Measurements from ENCODE around the gene RACGAP1. TPM values are rescaled to one million over a fixed set of nuclear protein-coding genes. Genes with fewer than 3 reads are reported as not detected.
A peak's percentile ranks its signal among the peaks of the same experiment; 100 is the strongest.

The RACGAP1 gene
- total RNA-seq, 2 experiments from 2014 or later = 172 to 179 TPM

DNA sequence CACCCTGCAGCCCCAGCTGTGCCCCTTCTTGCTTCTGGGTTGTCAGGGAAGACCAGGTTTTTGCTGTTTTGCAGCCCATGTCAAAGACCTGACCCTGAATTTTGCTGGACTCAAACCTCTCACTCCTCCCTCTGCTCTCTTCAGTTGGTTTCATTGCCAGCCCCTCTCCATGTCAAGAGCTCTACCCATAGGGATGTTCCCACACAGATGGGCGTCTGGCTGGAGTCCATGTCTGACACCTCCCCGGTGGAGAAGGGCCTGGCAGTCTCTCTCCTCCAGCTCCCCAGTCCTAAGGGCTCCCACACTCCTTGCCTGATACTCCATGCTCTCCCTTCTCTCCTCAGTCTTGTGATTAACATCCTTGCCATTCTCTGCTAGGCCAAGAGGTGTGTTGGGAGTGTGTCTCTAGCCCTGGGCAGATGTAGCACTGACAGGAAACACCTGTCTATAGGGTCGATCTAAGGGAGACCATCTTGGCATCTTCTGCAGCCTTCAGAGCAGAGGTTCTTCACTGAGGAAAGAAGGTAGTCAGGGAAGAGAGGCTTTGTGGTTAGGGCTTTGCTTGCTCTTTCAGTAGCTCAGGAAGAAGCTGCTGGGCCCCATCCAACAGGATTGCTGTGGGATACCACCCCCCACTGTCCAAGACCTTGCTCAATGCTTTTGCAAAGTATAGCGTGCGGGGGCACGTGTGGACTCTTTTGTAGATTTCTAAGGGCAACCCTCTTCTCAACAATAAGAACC is 36.8 kb upstream of the RACGAP1 start:
- no peaks in the 10 kb centered on the region for H3K9me3 Mint-ChIP-seq
- no peak for DNase-seq
- CTCF ChIA-PET = interaction anchor here (0.9 to 3.2 kb wide), 4 partner anchors 9 to 95 kb away, joined by 3 to 16 read pairs (median 12); no protein-coding TSS in a partner anchor

DNA sequence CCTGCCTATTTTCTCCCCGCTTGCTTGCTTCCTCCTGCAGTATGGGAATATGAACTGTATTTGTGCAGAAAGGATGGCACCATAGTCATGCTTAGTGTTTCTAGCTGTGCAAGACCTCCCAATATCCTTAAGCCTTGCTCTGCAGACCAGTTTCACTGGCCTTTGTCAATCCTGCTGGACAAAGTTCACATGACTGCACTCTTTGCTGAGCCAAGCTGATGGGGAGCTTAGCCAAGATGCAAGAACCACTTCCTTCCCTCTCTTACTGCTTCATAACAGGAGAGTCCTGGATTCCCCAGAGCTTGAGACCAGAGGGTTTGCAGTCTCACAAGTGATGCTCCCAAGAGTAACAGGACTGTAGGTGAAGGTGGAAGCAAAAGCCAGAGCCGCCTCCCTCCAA is 35.9 kb upstream of the RACGAP1 start:
- H3K27me3 Mint-ChIP-seq = peaks cover 39% of the 10 kb centered on the region
- no peaks in the 10 kb centered on the region for H3K36me3 Mint-ChIP-seq (ENCODE audit: low read depth)
- DNase-seq = no peak
- no peaks in the 10 kb centered on the region for H3K9me3 Mint-ChIP-seq
- POLR2A ChIA-PET = interaction anchor here (1.4 kb wide), 1 partner anchor 35 kb away, joined by 4 read pairs; no protein-coding TSS in a partner anchor
- no peak overlapping the region for H3K27ac Mint-ChIP-seq
- H3K4me3 Mint-ChIP-seq = no peak overlapping the region
- H3K4me1 Mint-ChIP-seq = peaks cover 21% of the 10 kb centered on the region
- CTCF ChIA-PET = interaction anchor here (1.0 to 3.2 kb wide), 4 partner anchors 10 to 94 kb away, joined by 3 to 13 read pairs (median 8); partner anchors contain the start of gene SMARCD1

More for the DNA sequence above, 36.8 kb upstream of the RACGAP1 start:
- Mint-ChIP-seq H3K4me3 (no peak overlapping the region), H3K36me3 (ENCODE audit: low read depth) (no peaks in the 10 kb centered on the region), H3K27me3 (peaks cover 30% of the 10 kb centered on the region), H3K27ac (no peak overlapping the region), H3K4me1 (peaks cover 12% of the 10 kb centered on the region)
- POLR2A ChIA-PET = no interaction called here

DNA sequence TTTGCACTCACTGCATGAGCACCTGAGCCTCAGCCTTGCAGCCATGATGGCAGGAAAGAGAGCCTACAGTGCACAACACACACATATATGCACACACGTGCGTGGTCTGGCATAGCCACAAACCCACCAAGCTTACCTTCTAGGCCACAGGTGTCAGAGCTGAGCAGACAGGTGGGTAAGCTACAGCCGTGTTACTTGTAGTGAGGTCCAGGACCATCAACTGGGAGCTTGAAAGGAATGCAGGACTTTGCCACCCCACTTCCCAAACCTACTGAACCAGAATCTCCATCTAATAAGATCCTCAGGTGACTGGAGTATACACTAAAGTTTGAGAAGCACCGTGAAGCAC is 34.8 kb upstream of the RACGAP1 start:
- Mint-ChIP-seq H3K9me3 (no peaks in the 10 kb centered on the region), H3K27me3 (peaks cover 45% of the 10 kb centered on the region), H3K4me1 (peaks cover 28% of the 10 kb centered on the region), H3K4me3 (no peak overlapping the region), H3K27ac (no peak overlapping the region), H3K36me3 (ENCODE audit: low read depth) (no peaks in the 10 kb centered on the region)
- no peak for DNase-seq
- POLR2A ChIA-PET = interaction anchor here (0.7 kb wide), 1 partner anchor 34 kb away, joined by 3 read pairs; the partner anchor contains the start of gene RACGAP1
- CTCF ChIA-PET = interaction anchor here (1.2 to 3.2 kb wide), 5 partner anchors 9 to 93 kb away, joined by 5 to 12 read pairs (median 6); partner anchors contain the start of gene SMARCD1

GRCh38 chr12:50059440-50060119 is 34.3 kb upstream of the RACGAP1 start:
- DNase-seq = peak; percentile 53
- Mint-ChIP-seq H3K27me3 (peaks cover 45% of the 10 kb centered on the region), H3K4me1 (peaks cover 28% of the 10 kb centered on the region), H3K36me3 (ENCODE audit: low read depth) (no peaks in the 10 kb centered on the region), H3K9me3 (no peaks in the 10 kb centered on the region), H3K27ac (no peak overlapping the region), H3K4me3 (no peak overlapping the region)
- ChIA-PET POLR2A (interaction anchor here (0.7 to 0.8 kb wide), 2 partner anchors 24 to 34 kb away, joined by 3 read pairs; partner anchors contain the start of gene RACGAP1), CTCF (interaction anchor here (0.6 to 2.8 kb wide), 8 partner anchors 10 to 92 kb away, joined by 3 to 12 read pairs (median 3); no protein-coding TSS in a partner anchor)

- no peak overlapping the region for H3K4me3 Mint-ChIP-seq
- peaks cover 28% of the 10 kb centered on the region for H3K4me1 Mint-ChIP-seq
- H3K27ac Mint-ChIP-seq = no peak overlapping the region
- ChIA-PET CTCF (interaction anchor here (0.9 to 2.8 kb wide), 7 partner anchors 12 to 52 kb away, joined by 3 to 12 read pairs (median 3); no protein-coding TSS in a partner anchor), POLR2A (interaction anchor here (0.8 to 1.3 kb wide), 2 partner anchors 23 to 26 kb away, joined by 3 to 5 read pairs; partner anchors contain the start of gene SMARCD1)
- DNase-seq = no peak
- peaks cover 44% of the 10 kb centered on the region for H3K27me3 Mint-ChIP-seq
- H3K9me3 Mint-ChIP-seq = no peaks in the 10 kb centered on the region
- H3K36me3 Mint-ChIP-seq (ENCODE audit: low read depth) = no peaks in the 10 kb centered on the region
Observed at GRCh38 chr12:50058743-50059312, 33.5 kb upstream of the RACGAP1 start.

DNA sequence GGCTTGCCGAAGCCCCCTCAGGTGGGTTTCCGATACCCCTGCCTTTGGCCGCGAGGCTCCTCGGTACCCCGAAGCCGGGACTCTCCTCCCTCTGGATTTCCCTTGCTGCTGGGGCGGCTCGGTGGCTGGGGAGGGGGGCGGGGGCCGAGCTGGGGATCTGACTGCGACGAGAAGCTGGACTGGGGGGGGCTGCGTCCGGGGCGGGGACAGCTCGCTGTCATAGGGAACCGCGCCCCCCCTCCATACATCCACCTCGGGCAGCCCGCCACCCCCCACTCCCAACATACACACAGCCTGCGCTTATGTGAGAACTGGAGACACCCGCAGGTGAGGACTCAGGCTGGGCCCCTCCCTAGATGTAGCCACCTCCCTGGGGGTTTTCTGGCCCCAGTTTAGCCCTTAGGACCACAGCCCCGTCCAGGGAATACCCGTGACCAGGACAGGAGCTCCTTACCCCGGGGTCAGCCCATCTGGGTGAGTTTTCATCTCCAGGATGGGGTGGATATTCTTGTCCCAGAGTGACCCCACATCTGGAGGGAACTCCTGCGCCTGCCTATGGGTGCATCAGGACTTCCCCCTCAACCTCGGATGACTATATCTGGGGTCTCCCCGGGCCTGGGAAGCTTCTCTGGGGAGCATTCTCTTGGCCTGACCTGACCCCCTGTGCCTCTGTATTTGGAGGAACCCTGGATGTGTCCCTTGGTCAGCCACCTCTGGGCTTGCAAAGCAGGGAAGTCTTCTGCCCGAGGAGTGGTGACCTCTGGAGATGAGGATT is 32.8 kb upstream of the RACGAP1 start:
- POLR2A ChIA-PET = interaction anchor here (1.3 kb wide), 1 partner anchor 27 kb away, joined by 5 read pairs; the partner anchor contains the start of gene SMARCD1
- no peak overlapping the region for H3K27ac Mint-ChIP-seq
- H3K36me3 Mint-ChIP-seq (ENCODE audit: low read depth) = no peaks in the 10 kb centered on the region
- peaks cover 28% of the 10 kb centered on the region for H3K4me1 Mint-ChIP-seq
- CTCF ChIA-PET = interaction anchor here (0.6 to 2.8 kb wide), 5 partner anchors 13 to 49 kb away, joined by 3 to 12 read pairs (median 3); no protein-coding TSS in a partner anchor
- DNase-seq = no peak
- peak overlapping the region; percentile 33 for H3K4me3 Mint-ChIP-seq
- H3K27me3 Mint-ChIP-seq = peaks cover 50% of the 10 kb centered on the region
- H3K9me3 Mint-ChIP-seq = no peaks in the 10 kb centered on the region

DNA sequence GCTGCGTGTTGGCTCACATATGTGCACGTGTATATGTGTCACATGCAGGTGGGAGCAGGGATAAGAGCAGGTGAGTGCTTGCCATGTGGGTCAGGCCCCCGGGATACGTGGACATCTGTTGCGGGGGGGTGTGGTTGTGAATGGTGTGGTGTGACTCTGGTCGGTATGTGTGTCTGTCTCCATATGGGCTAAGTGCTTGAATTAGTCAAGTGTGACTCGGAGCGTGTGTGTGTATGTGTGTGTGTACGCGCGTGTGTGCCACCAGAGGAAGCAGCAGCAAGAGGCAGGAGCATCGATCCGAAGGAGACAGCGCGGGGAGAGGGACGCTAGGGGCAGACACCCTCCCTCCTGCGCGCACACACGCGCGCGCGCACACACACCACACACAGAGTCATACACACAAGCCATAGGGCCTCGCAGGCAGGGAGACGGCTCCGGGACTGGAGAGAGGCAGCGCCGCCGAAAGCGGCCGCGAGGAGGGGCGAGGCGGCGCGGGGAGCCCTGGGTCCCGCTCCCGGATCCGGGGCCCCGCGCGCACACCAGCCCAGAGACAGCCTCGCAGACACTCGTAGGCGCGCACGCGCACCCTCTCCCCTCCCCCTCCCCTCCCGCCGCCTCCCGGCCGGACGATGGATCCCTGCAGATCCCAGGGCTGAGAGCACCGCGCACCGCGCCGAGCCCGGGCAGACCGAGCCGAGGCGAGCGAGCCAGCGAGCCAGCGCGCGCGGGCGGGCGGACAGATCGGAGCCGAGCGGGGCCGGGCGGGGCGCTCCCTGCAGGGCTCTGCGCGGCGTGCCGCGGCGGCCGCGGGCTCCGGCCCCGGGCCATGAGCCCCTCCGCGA is 31.9 kb upstream of the RACGAP1 start, which contains the start of gene ASIC1:
ASIC1 (plus strand) TSS at position 597 of the 842 bp plus-strand sequence. CDS start 1,171 bp downstream, outside the sequence.
- Mint-ChIP-seq H3K27ac (no peak within 1 kb of the TSS), H3K36me3 (ENCODE audit: low read depth) (no peaks in the 10 kb centered on the region), H3K4me1 (peaks cover 28% of the 10 kb centered on the region), H3K4me3 (peak within 1 kb of the TSS; percentile 77), H3K9me3 (no peaks in the 10 kb centered on the region), H3K27me3 (peaks cover 56% of the 10 kb centered on the region)
- POLR2A ChIA-PET = interaction anchor here (1.3 to 2.3 kb wide), 2 partner anchors 18 to 28 kb away, joined by 5 to 8 read pairs; partner anchors contain the start of gene SMARCD1
- peak; percentile 44 for DNase-seq
- CTCF ChIA-PET = interaction anchor here (0.9 to 4.8 kb wide), 12 partner anchors 10 to 164 kb away, joined by 3 to 78 read pairs (median 10); partner anchors contain the start of gene COX14

GRCh38 chr12:50056639-50056976 is 31.3 kb upstream of the RACGAP1 start:
- peaks cover 28% of the 10 kb centered on the region for H3K4me1 Mint-ChIP-seq
- no peaks in the 10 kb centered on the region for H3K36me3 Mint-ChIP-seq (ENCODE audit: low read depth)
- ChIA-PET POLR2A (interaction anchor here (1.0 to 2.3 kb wide), 4 partner anchors 11 to 28 kb away, joined by 3 to 8 read pairs (median 4); partner anchors contain the start of gene SMARCD1), CTCF (interaction anchor here (0.6 to 4.8 kb wide), 22 partner anchors 9 to 213 kb away, joined by 3 to 78 read pairs (median 5); partner anchors contain the start of genes COX14 and SMARCD1)
- no peak for DNase-seq
- H3K4me3 Mint-ChIP-seq = peak overlapping the region; percentile 77
- no peaks in the 10 kb centered on the region for H3K9me3 Mint-ChIP-seq
- H3K27ac Mint-ChIP-seq = no peak overlapping the region
- peaks cover 59% of the 10 kb centered on the region for H3K27me3 Mint-ChIP-seq

- ChIA-PET CTCF (interaction anchor here (0.6 to 4.8 kb wide), 25 partner anchors 9 to 214 kb away, joined by 3 to 78 read pairs (median 4); partner anchors contain the start of genes COX14, RACGAP1 and SMARCD1), POLR2A (interaction anchor here (1.0 to 2.3 kb wide), 4 partner anchors 10 to 29 kb away, joined by 3 to 8 read pairs (median 4); partner anchors contain the start of gene SMARCD1)
- DNase-seq = peak; percentile 56
- H3K4me1 Mint-ChIP-seq = peaks cover 28% of the 10 kb centered on the region
- H3K4me3 Mint-ChIP-seq = peak overlapping the region; percentile 25
- no peak overlapping the region for H3K27ac Mint-ChIP-seq
- H3K36me3 Mint-ChIP-seq (ENCODE audit: low read depth) = no peaks in the 10 kb centered on the region
- H3K27me3 Mint-ChIP-seq = peaks cover 58% of the 10 kb centered on the region
- no peaks in the 10 kb centered on the region for H3K9me3 Mint-ChIP-seq
Observed at GRCh38 chr12:50055831-50056638, 30.7 kb upstream of the RACGAP1 start.

- Mint-ChIP-seq H3K4me1 (peaks cover 16% of the 10 kb centered on the region), H3K27ac (no peak overlapping the region), H3K27me3 (peaks cover 62% of the 10 kb centered on the region), H3K9me3 (no peaks in the 10 kb centered on the region), H3K4me3 (no peak overlapping the region), H3K36me3 (ENCODE audit: low read depth) (no peaks in the 10 kb centered on the region)
- no peak for DNase-seq
- CTCF ChIA-PET = interaction anchor here (2.9 to 4.8 kb wide), 4 partner anchors 12 to 87 kb away, joined by 14 to 78 read pairs (median 37); partner anchors contain the start of gene SMARCD1
- POLR2A ChIA-PET = no interaction called here
Observed at GRCh38 chr12:50053583-50053982, 28.3 kb upstream of the RACGAP1 start.

All from activated CD4-positive, alpha-beta memory T cell treated with anti-CD3 and anti-CD28 coated beads, Interleukin-2, amount 10 ng/mL, durations not matched to agents 7 days and 5 days (primary cell).